A549 (cell line): Measurements from ENCODE around the gene COL1A1. TPM values are rescaled to one million over a fixed set of nuclear protein-coding genes. Genes with fewer than 3 reads are reported as not detected.
A peak's percentile ranks its signal among the peaks of the same experiment; 100 is the strongest.

Source experiments
- ATAC-seq, 2 experiments: fragments of 200-7000 bp in 1 of 2; fragments of >200 bp in 1 of 2; cut with Nextera tagmentation in 1 of 2; cut with Tn5 transposase in 1 of 2; 3 replicates each; pipeline versions ENCODE4 v1.8.0 to v1.9.1; 2018 to 2020; ENCODE audit warnings: mild to moderate bottlenecking in 1 of 2, moderate library complexity in 1 of 2
- CTCF ChIA-PET: fragments of 300-600 bp; sonication (Branson Sonifier 250); formaldehyde crosslinking; extraction: SDS; loops from one replicate; lab custom pipeline; 2021; ENCODE audit warnings: antibody characterized with exemption, inconsistent platforms; lab: Yijun Ruan, JAX
- POLR2A ChIA-PET: fragments of 350-600 bp; formaldehyde crosslinking; extraction: SDS; loops from one replicate; lab custom pipeline; 2021; ENCODE audit warnings: antibody characterized with exemption, inconsistent platforms; lab: Yijun Ruan, JAX
- DNase-seq, 2 experiments: peaks; one replicate each; pipeline versions ENCODE4 v3.0.0 to v3.0.0-alpha.2; 2011 to 2016; ENCODE audit warnings: low read depth in 1 of 2, low spot score in 1 of 2
- FAIRE-seq: peaks from 2 replicates; lab custom pipeline; 2011; peaks lifted over from hg19 to GRCh38; lab: Jason Lieb, UNC
- H3K27ac ChIP-seq, 2 experiments: fragments of >200 bp; sonication (Bioruptor Twin); formaldehyde crosslinking; 3 replicates each; pipeline ENCODE4 v1.5.1; 2016 to 2017
- H3K4me1 ChIP-seq: fragments of >200 bp; sonication (Bioruptor Twin); formaldehyde crosslinking; 3 replicates; pipeline ENCODE4 v1.6.1; 2016
- H3K4me2 ChIP-seq: fragments of >200 bp; sonication (Bioruptor Twin); formaldehyde crosslinking; 3 replicates; pipeline ENCODE4 v1.6.1; 2016
- H3K4me3 ChIP-seq: fragments of >200 bp; sonication (Bioruptor Twin); formaldehyde crosslinking; 3 replicates; pipeline ENCODE4 v1.5.1; 2016
- H3K9me3 ChIP-seq: fragments of >200 bp; sonication (Bioruptor Twin); formaldehyde crosslinking; 3 replicates; pipeline ENCODE4 v1.6.1; 2016
- CBX2 ChIP-seq: fragments of 200-600 bp; sonication (generic); IDR thresholded peaks from 2 replicates; pipeline ENCODE4 v1.6.1; 2016; ENCODE audit warnings: low read depth, mild to moderate bottlenecking, borderline replicate concordance
- CBX8 ChIP-seq: fragments of 200-600 bp; sonication (generic); IDR thresholded peaks from 2 replicates; pipeline ENCODE4 v1.6.1; 2016
- E2F6 ChIP-seq: IDR thresholded peaks from 2 replicates; pipeline ENCODE4 v1.6.1; 2012; ENCODE audit warnings: low read depth, borderline replicate concordance
- EP300 ChIP-seq, 2 experiments: fragments of >200 bp; sonication (Bioruptor Twin); formaldehyde crosslinking; IDR thresholded peaks; 2 replicates in 1 of 2; 3 replicates in 1 of 2; pipeline ENCODE4 v1.6.1; 2016 to 2017
- ESRRA ChIP-seq: fragments of 150-350 bp; IDR thresholded peaks from 2 replicates; pipeline ENCODE4 v1.6.1; 2014; ENCODE audit warnings: mild to moderate bottlenecking, low read length, borderline replicate concordance
- HOXB13 ChIP-seq: fragments of 250-450 bp; sonication (Bioruptor Pico); IDR thresholded peaks from 2 replicates; pipeline ENCODE4 v1.5.0; 2020; ENCODE audit warnings: low read depth, mild to moderate bottlenecking, moderate library complexity
- HOXB5 ChIP-seq: fragments of 250-450 bp; sonication (Bioruptor Pico); IDR thresholded peaks from 2 replicates; pipeline ENCODE4 v1.5.0; 2020; ENCODE audit warnings: mild to moderate bottlenecking, moderate library complexity
- KDM1A ChIP-seq: fragments of 200-600 bp; sonication (generic); IDR thresholded peaks from 2 replicates; pipeline ENCODE4 v1.6.1; 2016; ENCODE audit warnings: low read depth, mild to moderate bottlenecking
- KDM5A ChIP-seq: fragments of 200-600 bp; sonication (generic); IDR thresholded peaks from 2 replicates; pipeline ENCODE4 v1.6.1; 2016; ENCODE audit warnings: antibody characterized with exemption, mild to moderate bottlenecking
- MAFK ChIP-seq: fragments of 450-650 bp; IDR thresholded peaks from 2 replicates; pipeline ENCODE4 v1.6.1; 2014; ENCODE audit not compliant: partially characterized antibody
- MAX ChIP-seq: IDR thresholded peaks from 2 replicates; pipeline ENCODE4 v1.6.1; 2012
- MAZ ChIP-seq: fragments of 150-350 bp; IDR thresholded peaks from 2 replicates; pipeline ENCODE4 v1.6.1; 2014; ENCODE audit warnings: antibody characterized with exemption, low read depth, low read length, borderline replicate concordance
- MYC ChIP-seq: IDR thresholded peaks from 2 replicates; pipeline ENCODE4 v1.6.1; 2012; ENCODE audit warnings: mild to moderate bottlenecking, inconsistent platforms, low read length, improper control_type of control experiment, borderline replicate concordance
- NR3C1 ChIP-seq: fragments of >200 bp; sonication (Bioruptor Twin); formaldehyde crosslinking; IDR thresholded peaks from 3 replicates; pipeline ENCODE4 v1.6.1; 2017
- POLR2AphosphoS2 ChIP-seq: conservative IDR thresholded peaks from 2 replicates; pipeline ENCODE4 v1.6.1; 2012; ENCODE audit warnings: low read length, improper control_type of control experiment, inconsistent platforms
- RCOR1 ChIP-seq: fragments of 150-350 bp; IDR thresholded peaks from 2 replicates; pipeline ENCODE4 v1.6.1; 2014; ENCODE audit warnings: antibody characterized with exemption, low read length, low read depth
- RFX5 ChIP-seq: fragments of 450-650 bp; IDR thresholded peaks from 2 replicates; pipeline ENCODE4 v1.7.1; 2014; ENCODE audit warnings: antibody characterized with exemption, mild to moderate bottlenecking, moderate library complexity
- SMC3 ChIP-seq: fragments of >200 bp; sonication (Bioruptor Twin); formaldehyde crosslinking; IDR thresholded peaks from 3 replicates; pipeline ENCODE4 v1.6.1; 2018; ENCODE audit warnings: inconsistent platforms
- SREBF2 ChIP-seq: fragments of 450-650 bp; IDR thresholded peaks from 2 replicates; pipeline ENCODE4 v1.6.1; 2014; ENCODE audit warnings: mild to moderate bottlenecking, moderate library complexity
- TFCP2L1 ChIP-seq: fragments of 250-450 bp; sonication (Bioruptor Pico); IDR thresholded peaks from 2 replicates; pipeline ENCODE4 v1.5.0; 2021; ENCODE audit warnings: mild to moderate bottlenecking
- TP53 ChIP-seq: fragments of 250-450 bp; sonication (Bioruptor Pico); IDR thresholded peaks from 2 replicates; pipeline ENCODE4 v1.5.0; 2021; ENCODE audit warnings: mild to moderate bottlenecking, moderate library complexity
- ZFP36 ChIP-seq: fragments of 450-650 bp; IDR thresholded peaks from 2 replicates; pipeline ENCODE4 v1.6.1; 2014; ENCODE audit warnings: borderline replicate concordance; ENCODE audit not compliant: partially characterized antibody
- WGBS: methylation state at CpG from one replicate; pipeline ENCODE4 v1.1.6; 2017; ENCODE audit errors: missing lambda C conversion rate; 5-methylcytosine and 5-hydroxymethylcytosine counted together
- polyA plus RNA-seq, 4 experiments: library from polyadenylated mRNA; depleted of rRNA in 3 of 4; stranded (reverse); fragments of >200 nt; fragmentation: RNase III in 1 of 4; extraction: RNeasy Plus Mini Kit Qiagen cat#74134 plus additional on column Dnase treatment in 1 of 4; gene quantifications; 2 replicates in 3 of 4; 3 replicates in 1 of 4; pipeline ENCODE4 v1.2.3, GENCODE V29; 2011 to 2017

Gene COL1A1
- polyA plus RNA-seq, 2 of the 4 experiments (the other 2 are of a cell fraction), result 4.4 to 34.3 TPM

GRCh38 chr17:50181591-50182560 lies 19.6 kb downstream of the COL1A1 start:
- Histone ChIP-seq H3K9me3 (no peaks in the 10 kb centered on the region), H3K4me2 (no peak overlapping the region), H3K4me1 (peaks cover 45% of the 10 kb centered on the region), H3K27ac (peak overlapping the region; percentile 21 to 95; a peak in 2 of 6 replicates), H3K4me3 (no peak overlapping the region)
- ChIA-PET POLR2A (no interaction called here), CTCF (interaction anchor here (1.1 to 4.0 kb wide), 8 partner anchors 10 to 86 kb away, joined by 3 to 41 read pairs (median 10); partner anchors contain the start of genes COL1A1 and PDK2)
- DNase-seq, result no peak
- FAIRE-seq, result peak; percentile 28
- no peak for TF ChIP-seq SMC3
- TF ChIP-seq, all 56 proteins: peak for 0
- WGBS, result 80% methylated on average over 12 of the region's 12 CpGs
- ATAC-seq, result no peak

GRCh38 chr17:50181144-50181543 lies 20.3 kb downstream of the COL1A1 start:
- Histone ChIP-seq H3K9me3 (no peaks in the 10 kb centered on the region), H3K4me2 (no peak overlapping the region), H3K27ac (peak overlapping the region; percentile 21 to 95; a peak in 3 of 6 replicates), H3K4me1 (peaks cover 53% of the 10 kb centered on the region), H3K4me3 (no peak overlapping the region)
- WGBS, result 92% methylated on average over 13 of the region's 13 CpGs
- POLR2A ChIA-PET, result no interaction called here
- FAIRE-seq (no peak), ATAC-seq (no peak), DNase-seq (no peak)
- CTCF ChIA-PET, result interaction anchor here (1.1 to 4.0 kb wide), 8 partner anchors 11 to 86 kb away, joined by 3 to 41 read pairs (median 10); partner anchors contain the start of genes COL1A1 and PDK2
- TF ChIP-seq KDM5A, result no peak
- TF ChIP-seq CBX2, result no peak
- TF ChIP-seq HOXB13 (CRISPR knock-in tag), result no peak
- no peak for TF ChIP-seq MAFK
- no peak for TF ChIP-seq ESRRA
- no peak for TF ChIP-seq POLR2AphosphoS2
- no peak for TF ChIP-seq HOXB5 (CRISPR knock-in tag)

- no peak for FAIRE-seq
- Histone ChIP-seq H3K9me3 (no peaks in the 10 kb centered on the region), H3K4me1 (peaks cover 58% of the 10 kb centered on the region), H3K4me2 (no peak overlapping the region), H3K27ac (peak overlapping the region; percentile 21 to 95; a peak in 4 of 6 replicates), H3K4me3 (no peak overlapping the region)
- 90% methylated on average over 12 of the region's 12 CpGs for WGBS
- DNase-seq, result no peak
- POLR2A ChIA-PET, result no interaction called here
- ATAC-seq, result no peak
- CTCF ChIA-PET, result interaction anchor here (2.1 to 4.0 kb wide), 5 partner anchors 10 to 63 kb away, joined by 8 to 41 read pairs (median 18); partner anchors contain the start of gene COL1A1
- TF ChIP-seq CBX8, result no peak
- no peak for TF ChIP-seq HOXB5 (CRISPR knock-in tag)
- TF ChIP-seq MYC, result no peak
- no peak for TF ChIP-seq TP53 (CRISPR knock-in tag)
- no peak for TF ChIP-seq TFCP2L1
- no peak for TF ChIP-seq HOXB13 (CRISPR knock-in tag)
- no peak for TF ChIP-seq MAFK
- no peak for TF ChIP-seq SREBF2
- no peak for TF ChIP-seq RCOR1
- TF ChIP-seq RFX5, result no peak
- TF ChIP-seq E2F6, result no peak
- TF ChIP-seq ZFP36, result no peak
- no peak for TF ChIP-seq ESRRA
- TF ChIP-seq MAZ, result no peak
- no peak for TF ChIP-seq EP300 (IDR thresholded peaks at IDR 0.05)
- no peak for TF ChIP-seq NR3C1
- no peak for TF ChIP-seq MAX
- TF ChIP-seq KDM1A, result no peak
Measured at GRCh38 chr17:50180620-50181019, 20.8 kb downstream of the COL1A1 start.
